HepG2 (cell line): ENCODE measurements around the gene NT5C. TPM values are rescaled to one million over a fixed set of nuclear protein-coding genes. Genes with fewer than 3 reads are reported as not detected.

Source experiments
- AFF4 ChIP-seq: sonication (generic); formaldehyde crosslinking; IDR thresholded peaks from 2 replicates; pipeline ENCODE4 v1.4.0; 2020; ENCODE audit warnings: missing genetic modification reagents
- ARHGAP35 ChIP-seq: sonication (generic); formaldehyde crosslinking; IDR thresholded peaks from 2 replicates; pipeline ENCODE4 v1.9.0; 2022; ENCODE audit warnings: mild to moderate bottlenecking, inconsistent platforms, moderate library complexity, missing genetic modification reagents, borderline replicate concordance
- BHLHE40 ChIP-seq: IDR thresholded peaks from 2 replicates; pipeline ENCODE4 v1.6.1; 2011; ENCODE audit warnings: low read length, improper control_type of control experiment
- FOXK2 ChIP-seq: fragments of 450-650 bp; IDR thresholded peaks from 2 replicates; pipeline ENCODE4 v1.6.1; 2016
- KIAA2018 ChIP-seq: sonication (generic); formaldehyde crosslinking; IDR thresholded peaks from 2 replicates; pipeline ENCODE4 v1.5.0; 2020; ENCODE audit warnings: mild to moderate bottlenecking, missing genetic modification reagents, borderline replicate concordance
- KLF11 ChIP-seq: IDR thresholded peaks from 2 replicates; pipeline ENCODE4 v1.6.1; 2016; ENCODE audit warnings: missing compliant biosample characterization
- MTA1 ChIP-seq: sonication (generic); formaldehyde crosslinking; IDR thresholded peaks from 2 replicates; pipeline ENCODE4 v1.4.0; 2020; ENCODE audit warnings: missing genetic modification reagents, mild to moderate bottlenecking, borderline replicate concordance
- PAF1 ChIP-seq: IDR thresholded peaks from 2 replicates; pipeline ENCODE4 v1.6.1; 2016; ENCODE audit warnings: missing genetic modification reagents, missing compliant biosample characterization
- PHF5A ChIP-seq: IDR thresholded peaks from one replicate; pipeline ENCODE4 v1.6.1; 2018; ENCODE audit warnings: low read depth, missing genetic modification reagents; ENCODE audit not compliant: unreplicated experiment
- TBL1XR1 ChIP-seq: fragments of 150-350 bp; IDR thresholded peaks from 2 replicates; pipeline ENCODE4 v1.6.1; 2014; ENCODE audit warnings: borderline replicate concordance, low read length; ENCODE audit not compliant: partially characterized antibody
- ZKSCAN5 ChIP-seq: sonication (generic); formaldehyde crosslinking; IDR thresholded peaks from 2 replicates; pipeline ENCODE4 v1.5.1; 2020; ENCODE audit warnings: mild to moderate bottlenecking, missing genetic modification reagents
- ZNF136 ChIP-seq: sonication (generic); formaldehyde crosslinking; IDR thresholded peaks from 2 replicates; pipeline ENCODE4 v1.8.1; 2022; ENCODE audit warnings: low read depth, mild to moderate bottlenecking, moderate library complexity, missing genetic modification reagents
- ZNF335 ChIP-seq: sonication (generic); formaldehyde crosslinking; IDR thresholded peaks from 2 replicates; pipeline ENCODE4 v1.4.0; 2020; ENCODE audit warnings: missing genetic modification reagents
- ZNF672 ChIP-seq: sonication (generic); formaldehyde crosslinking; IDR thresholded peaks from 2 replicates; pipeline ENCODE4 v1.8.1; 2022; ENCODE audit warnings: missing genetic modification reagents
- ZNF737 ChIP-seq: sonication (generic); formaldehyde crosslinking; IDR thresholded peaks from 2 replicates; pipeline ENCODE4 v1.5.0; 2020; ENCODE audit warnings: missing genetic modification reagents, mild to moderate bottlenecking, borderline replicate concordance
- ZNF768 ChIP-seq: sonication (generic); formaldehyde crosslinking; IDR thresholded peaks from 2 replicates; pipeline ENCODE4 v1.4.0; 2020; ENCODE audit warnings: missing genetic modification reagents
- polyA plus RNA-seq, 8 experiments: library from polyadenylated mRNA; depleted of rRNA in 3 of 8; stranded (reverse) in 7 of 8; unstranded in 1 of 8; fragments of >200 nt; fragmentation: Illumina TruSeq in 4 of 8; extraction: Trizol in 4 of 8; gene quantifications; 2 replicates each; pipeline versions ENCODE4 v1.2.1 to v1.2.3, GENCODE V29; 2011 to 2016; ENCODE audit warnings: low read depth in 4 of 8, missing spikeins in 1 of 8, mixed read lengths in 1 of 8; ENCODE audit not compliant: insufficient read depth in 1 of 8
- total RNA-seq, 5 experiments: library from RNA; depleted of rRNA; stranded (reverse); fragments of >200 nt; fragmentation: Illumina TruSeq; extraction: Trizol; gene quantifications; 2 replicates each; pipeline ENCODE4 v1.2.3, GENCODE V29; 2016; ENCODE audit warnings: low read depth in 1 of 5
- TF ChIP-seq, protein P1 (sequence below), 2 experiments: fragments of 450-650 bp in 1 of 2; sonication (generic) in 1 of 2; formaldehyde crosslinking; IDR thresholded peaks; 2 replicates each; pipeline versions ENCODE4 v1.5.0 to v1.8.0; 2020 to 2022; ENCODE audit warnings: mild to moderate bottlenecking in 1 of 2, missing genetic modification reagents in 1 of 2

The NT5C gene
- total and polyA plus RNA-seq, 2 of the 13 experiments (the other 11 are each of a cell fraction or from before 2014, with no cell fraction given) = 42.8 to 48.6 TPM

- TF ChIP-seq KIAA2018 = no peak
- TF ChIP-seq PAF1 (CRISPR knock-in tag) = no peak
- no peak for TF ChIP-seq ZNF672 (CRISPR knock-in tag)
- TF ChIP-seq FOXK2 = peak; percentile 17; the same call in 1 of the 2 replicates
- TF ChIP-seq AFF4 = no peak
- TF ChIP-seq KLF11 = no peak
- TF ChIP-seq BHLHE40 = no peak
- TF ChIP-seq, protein P1, sequence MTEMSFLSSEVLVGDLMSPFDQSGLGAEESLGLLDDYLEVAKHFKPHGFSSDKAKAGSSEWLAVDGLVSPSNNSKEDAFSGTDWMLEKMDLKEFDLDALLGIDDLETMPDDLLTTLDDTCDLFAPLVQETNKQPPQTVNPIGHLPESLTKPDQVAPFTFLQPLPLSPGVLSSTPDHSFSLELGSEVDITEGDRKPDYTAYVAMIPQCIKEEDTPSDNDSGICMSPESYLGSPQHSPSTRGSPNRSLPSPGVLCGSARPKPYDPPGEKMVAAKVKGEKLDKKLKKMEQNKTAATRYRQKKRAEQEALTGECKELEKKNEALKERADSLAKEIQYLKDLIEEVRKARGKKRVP (CRISPR knock-in tag; IDR thresholded peaks at IDR 0.05) = no peak
- TF ChIP-seq ARHGAP35 (CRISPR knock-in tag) = no peak; the same call in 1 of the 2 replicates
- no peak for TF ChIP-seq ZNF335 (CRISPR knock-in tag)
- TF ChIP-seq TBL1XR1 = no peak
- no peak for TF ChIP-seq ZNF737 (CRISPR knock-in tag)
- no peak for TF ChIP-seq MTA1 (CRISPR knock-in tag)
- no peak for TF ChIP-seq ZNF136 (CRISPR knock-in tag)
- no peak for TF ChIP-seq ZKSCAN5 (CRISPR knock-in tag)
- peak; percentile 50; the same call in 1 of the 2 replicates for TF ChIP-seq ZNF768
- peak; percentile 34 for TF ChIP-seq PHF5A
These were observed 43.7 kb downstream of the NT5C start, which contains the start of gene SLC16A5 (continued) for GRCh38 chr17:75087558-75088453.
